Sigmoid colon (tissue), 4 donors: ENCODE data around the gene NEMP1.

Experiments used
- CTCF ChIP-seq, 4 experiments: fragments of 450-650 bp in 3 of 4; fragments of 200-600 bp in 1 of 4; IDR thresholded peaks; one replicate each; pipeline ENCODE4 v1.5.1; 2016 to 2019; ENCODE audit warnings: antibody characterized with exemption in 4 of 4, mild to moderate bottlenecking in 3 of 4, moderate library complexity in 2 of 4
- EP300 ChIP-seq, 4 donors: sonication (generic); formaldehyde crosslinking; IDR thresholded peaks; one replicate each; pipeline ENCODE4 v1.6.1; 2017; ENCODE audit warnings: antibody characterized with exemption in 4 of 4
- POLR2A ChIP-seq, 2 donors: fragments of 450-650 bp; IDR thresholded peaks; one replicate each; pipeline ENCODE4 v1.6.1; 2016; ENCODE audit warnings: antibody characterized with exemption in 2 of 2, mild to moderate bottlenecking in 2 of 2, moderate library complexity in 2 of 2
- POLR2AphosphoS5 ChIP-seq, 4 donors: sonication (generic); formaldehyde crosslinking; IDR thresholded peaks; one replicate each; pipeline ENCODE4 v1.6.1; 2017; ENCODE audit warnings: antibody characterized with exemption in 4 of 4

- TF ChIP-seq CTCF (IDR thresholded peaks at IDR 0.05) (peak; percentile 86 to 96 (median 91)), EP300 (IDR thresholded peaks at IDR 0.05) (no peak), POLR2A (IDR thresholded peaks at IDR 0.05) (no peak), POLR2AphosphoS5 (IDR thresholded peaks at IDR 0.05) (peak in 3 of 4 donors; percentile 27 to 50 (median 41))
Measured at GRCh38 chr12:57069523-57069922, 9.1 kb downstream of the NEMP1 start.
